ENCODE results near the gene PTGFRN. TPM values are rescaled to one million over a fixed set of nuclear protein-coding genes. Genes with fewer than 3 reads are reported as not detected.

PTGFRN gene
- polyA plus RNA-seq, 1 donor, result 37.9 TPM

DNA sequence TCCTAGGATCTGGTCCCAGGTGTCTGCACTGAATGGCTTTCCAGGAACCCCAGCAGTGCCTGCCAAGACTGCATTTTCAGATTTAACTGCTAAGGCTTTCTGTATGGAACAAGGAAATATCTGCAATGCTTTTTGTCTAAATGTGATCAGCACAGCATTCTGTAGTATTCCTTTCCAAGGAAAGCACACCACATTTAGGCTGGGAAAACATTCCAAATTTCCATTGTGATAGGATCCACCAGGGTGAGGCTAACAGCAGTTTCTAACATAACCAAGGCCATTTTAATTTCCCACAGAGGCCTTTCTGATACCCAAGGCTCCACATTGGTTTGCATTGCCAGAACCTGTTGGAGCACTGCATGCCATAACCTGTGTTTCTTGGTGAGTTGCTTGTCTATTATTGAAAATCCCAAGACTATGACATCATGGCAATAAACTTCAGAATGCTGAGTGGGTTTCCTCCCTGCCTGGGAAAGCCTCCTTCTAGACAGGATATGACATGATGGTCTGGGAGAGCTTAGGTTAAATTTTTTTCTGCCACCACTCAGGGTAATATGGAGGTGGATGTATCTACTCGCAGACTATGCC, 23.3 kb upstream of the PTGFRN start:
- no peak for DNase-seq
- WGBS (ENCODE audit: insufficient coverage, low lambda C conversion rate), result no CpG with 5 or more reads among the region's 1 CpG

DNA sequence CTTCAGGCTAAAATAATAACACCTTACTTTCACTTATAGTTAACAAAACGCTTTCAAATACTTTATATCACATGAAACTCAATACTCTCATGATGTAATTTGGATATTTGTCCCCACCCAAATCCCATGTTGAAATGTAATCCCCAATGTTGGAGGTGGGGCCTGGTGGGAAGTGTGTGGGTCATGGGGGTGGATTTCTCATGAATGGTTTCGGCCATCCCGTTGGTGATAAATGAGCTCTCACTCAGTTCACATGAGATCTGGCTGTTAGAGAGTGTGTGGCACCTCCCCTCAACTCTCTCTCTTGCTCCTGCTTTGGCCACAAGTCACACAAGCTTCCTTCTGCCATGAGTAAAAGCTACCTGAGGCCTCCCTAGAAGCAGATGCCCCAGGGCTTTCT, 22.5 kb upstream of the PTGFRN start:
- 83% methylated on average over 1 of the region's 3 CpGs for WGBS (ENCODE audit: insufficient coverage, low lambda C conversion rate)
- H3K9me3 ChIP-seq (ENCODE audit: control insufficient read depth, low read depth, low read length), result no peaks in the 10 kb centered on the region

More for the DNA sequence above, 23.3 kb upstream of the PTGFRN start:
- Histone ChIP-seq H3K36me3 (ENCODE audit: control insufficient read depth, insufficient read depth, low read length) (no peaks in the 10 kb centered on the region), H3K4me3 (ENCODE audit: low read length) (no peak overlapping the region), H3K27ac (ENCODE audit: low read length) (no peak overlapping the region), H3K27me3 (ENCODE audit: control insufficient read depth, insufficient read depth, low read length) (no peaks in the 10 kb centered on the region), H3K4me1 (ENCODE audit: control insufficient read depth, insufficient read depth, low read length) (no peaks in the 10 kb centered on the region), H3K9me3 (ENCODE audit: control insufficient read depth, low read depth, low read length) (no peaks in the 10 kb centered on the region)

DNA sequence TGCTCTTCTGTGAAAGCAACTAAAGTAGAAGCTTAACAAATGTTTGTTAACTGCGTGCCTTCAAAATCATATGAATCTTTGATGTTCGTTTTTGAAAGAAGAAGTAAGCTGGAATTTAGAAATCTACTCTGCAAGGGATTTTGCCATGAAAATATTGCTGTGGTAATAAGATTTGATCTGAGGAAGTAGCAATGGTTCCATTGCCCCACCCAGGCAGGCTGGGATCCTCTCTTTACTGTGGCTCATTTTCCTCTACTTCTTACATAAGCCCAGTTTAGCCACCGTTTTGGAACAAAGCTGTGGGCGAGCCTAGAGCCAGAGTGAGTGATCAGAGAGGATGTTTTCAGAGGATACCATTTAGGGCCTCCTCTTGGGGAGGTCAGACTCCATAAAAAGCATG, 20.3 kb upstream of the PTGFRN start:
- Histone ChIP-seq H3K27ac (ENCODE audit: low read length) (no peak overlapping the region), H3K36me3 (ENCODE audit: control insufficient read depth, insufficient read depth, low read length) (no peaks in the 10 kb centered on the region), H3K9me3 (ENCODE audit: control insufficient read depth, low read depth, low read length) (no peaks in the 10 kb centered on the region), H3K4me1 (ENCODE audit: control insufficient read depth, insufficient read depth, low read length) (no peaks in the 10 kb centered on the region), H3K4me3 (ENCODE audit: low read length) (no peak overlapping the region), H3K27me3 (ENCODE audit: control insufficient read depth, insufficient read depth, low read length) (no peaks in the 10 kb centered on the region)
- DNase-seq, result no peak
- WGBS (ENCODE audit: insufficient coverage, low lambda C conversion rate), result 85% methylated on average over 2 of the region's 4 CpGs

More for the DNA sequence above, 22.5 kb upstream of the PTGFRN start:
- Histone ChIP-seq H3K36me3 (ENCODE audit: control insufficient read depth, insufficient read depth, low read length) (no peaks in the 10 kb centered on the region), H3K4me3 (ENCODE audit: low read length) (no peak overlapping the region), H3K4me1 (ENCODE audit: control insufficient read depth, insufficient read depth, low read length) (no peaks in the 10 kb centered on the region), H3K27ac (ENCODE audit: low read length) (no peak overlapping the region), H3K27me3 (ENCODE audit: control insufficient read depth, insufficient read depth, low read length) (no peaks in the 10 kb centered on the region)
- no peak for DNase-seq

DNA sequence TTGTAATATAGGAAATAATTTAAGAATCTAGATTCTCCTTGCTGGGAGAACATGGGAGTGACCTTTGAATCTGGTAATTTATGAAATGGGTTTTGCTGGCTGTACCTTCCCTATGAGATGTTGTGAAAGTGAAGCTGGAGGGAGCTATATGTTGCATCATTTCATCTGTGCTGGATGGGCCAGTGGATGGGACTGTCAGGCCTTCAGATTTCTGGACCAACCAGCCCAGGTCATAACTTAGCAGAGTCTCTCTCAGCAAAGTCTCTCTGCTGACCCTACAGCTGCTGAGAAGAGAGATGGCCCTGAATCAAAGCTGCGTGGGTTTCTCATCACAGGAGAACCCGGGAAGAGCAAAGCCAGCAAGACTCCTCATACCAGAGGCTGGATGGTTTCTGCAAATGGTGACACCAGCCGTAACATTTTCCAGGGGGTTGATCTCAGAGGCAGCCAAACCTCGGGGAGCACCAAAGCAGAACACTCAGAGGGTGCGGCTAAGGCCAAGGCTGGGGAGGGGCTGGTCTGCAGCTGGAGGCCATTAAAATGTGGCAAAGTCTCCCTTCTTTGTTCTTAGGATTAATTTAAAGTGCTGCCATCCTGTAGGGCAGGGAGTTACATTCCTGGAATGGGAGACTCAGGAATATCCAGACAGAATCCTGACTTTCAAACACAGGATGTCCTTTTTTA, 18.2 kb upstream of the PTGFRN start:
- DNase-seq, result no peak
- H3K27me3 ChIP-seq (ENCODE audit: control insufficient read depth, insufficient read depth, low read length), result no peaks in the 10 kb centered on the region
- H3K36me3 ChIP-seq (ENCODE audit: control insufficient read depth, insufficient read depth, low read length), result no peaks in the 10 kb centered on the region
- H3K4me3 ChIP-seq (ENCODE audit: low read length), result no peak overlapping the region
- no peaks in the 10 kb centered on the region for H3K9me3 ChIP-seq (ENCODE audit: control insufficient read depth, low read depth, low read length)
- H3K27ac ChIP-seq (ENCODE audit: low read length), result no peak overlapping the region
- WGBS (ENCODE audit: insufficient coverage, low lambda C conversion rate), result no CpG with 5 or more reads among the region's 5 CpGs
- H3K4me1 ChIP-seq (ENCODE audit: control insufficient read depth, insufficient read depth, low read length), result no peaks in the 10 kb centered on the region

DNA sequence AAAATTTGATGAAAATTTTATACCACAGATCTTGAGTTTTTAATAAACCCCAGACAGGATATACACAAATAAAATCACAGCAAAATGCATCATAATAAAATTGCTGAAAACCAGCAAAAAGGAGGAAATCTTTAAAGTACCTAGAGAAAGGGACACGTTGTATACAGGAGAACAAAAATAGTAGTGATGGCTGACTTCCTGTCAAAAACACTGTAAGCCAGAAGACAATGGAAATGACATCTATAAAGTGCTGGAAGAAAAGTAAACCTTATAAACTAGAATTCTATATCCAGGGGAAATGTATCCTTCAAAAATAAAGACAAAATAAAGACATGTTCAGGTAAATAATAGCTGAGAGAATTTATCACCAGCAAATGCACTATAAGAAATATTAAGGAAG, 14.6 kb upstream of the PTGFRN start:
- no peaks in the 10 kb centered on the region for H3K9me3 ChIP-seq (ENCODE audit: control insufficient read depth, low read depth, low read length)
- 100% methylated on average over 1 of the region's 1 CpG for WGBS (ENCODE audit: insufficient coverage, low lambda C conversion rate)

DNA sequence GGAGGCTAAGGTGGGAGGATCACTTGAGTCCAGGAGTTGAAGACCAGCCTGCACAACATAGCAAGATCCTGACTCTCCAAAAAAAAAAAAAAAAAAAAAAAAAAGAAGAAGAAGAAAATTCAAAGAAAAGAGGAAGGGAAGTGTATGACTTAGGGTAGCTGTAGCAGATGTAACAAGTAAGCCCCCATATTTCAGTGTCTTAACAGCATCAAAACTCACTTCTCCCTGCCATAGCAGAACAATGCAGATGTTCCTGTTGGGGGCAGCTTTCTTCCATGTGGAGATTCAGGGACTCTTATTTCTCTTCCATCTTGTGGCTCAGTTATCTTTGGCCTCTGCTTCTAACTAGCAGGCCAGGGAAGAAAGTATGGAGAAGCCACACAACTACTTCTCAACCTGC, 10.2 kb upstream of the PTGFRN start:
- H3K36me3 ChIP-seq (ENCODE audit: control insufficient read depth, insufficient read depth, low read length), result no peaks in the 10 kb centered on the region
- H3K4me1 ChIP-seq (ENCODE audit: control insufficient read depth, insufficient read depth, low read length), result no peaks in the 10 kb centered on the region
- H3K27ac ChIP-seq (ENCODE audit: low read length), result no peak overlapping the region
- no peak overlapping the region for H3K4me3 ChIP-seq (ENCODE audit: low read length)
- peaks cover 7% of the 10 kb centered on the region for H3K27me3 ChIP-seq (ENCODE audit: control insufficient read depth, insufficient read depth, low read length)
- DNase-seq, result no peak
- H3K9me3 ChIP-seq (ENCODE audit: control insufficient read depth, low read depth, low read length), result no peaks in the 10 kb centered on the region

More for the DNA sequence above, 14.6 kb upstream of the PTGFRN start:
- H3K27me3 ChIP-seq (ENCODE audit: control insufficient read depth, insufficient read depth, low read length), result no peaks in the 10 kb centered on the region
- no peaks in the 10 kb centered on the region for H3K4me1 ChIP-seq (ENCODE audit: control insufficient read depth, insufficient read depth, low read length)
- no peak overlapping the region for H3K27ac ChIP-seq (ENCODE audit: low read length)
- no peak overlapping the region for H3K4me3 ChIP-seq (ENCODE audit: low read length)
- no peaks in the 10 kb centered on the region for H3K36me3 ChIP-seq (ENCODE audit: control insufficient read depth, insufficient read depth, low read length)
- DNase-seq, result no peak

DNA sequence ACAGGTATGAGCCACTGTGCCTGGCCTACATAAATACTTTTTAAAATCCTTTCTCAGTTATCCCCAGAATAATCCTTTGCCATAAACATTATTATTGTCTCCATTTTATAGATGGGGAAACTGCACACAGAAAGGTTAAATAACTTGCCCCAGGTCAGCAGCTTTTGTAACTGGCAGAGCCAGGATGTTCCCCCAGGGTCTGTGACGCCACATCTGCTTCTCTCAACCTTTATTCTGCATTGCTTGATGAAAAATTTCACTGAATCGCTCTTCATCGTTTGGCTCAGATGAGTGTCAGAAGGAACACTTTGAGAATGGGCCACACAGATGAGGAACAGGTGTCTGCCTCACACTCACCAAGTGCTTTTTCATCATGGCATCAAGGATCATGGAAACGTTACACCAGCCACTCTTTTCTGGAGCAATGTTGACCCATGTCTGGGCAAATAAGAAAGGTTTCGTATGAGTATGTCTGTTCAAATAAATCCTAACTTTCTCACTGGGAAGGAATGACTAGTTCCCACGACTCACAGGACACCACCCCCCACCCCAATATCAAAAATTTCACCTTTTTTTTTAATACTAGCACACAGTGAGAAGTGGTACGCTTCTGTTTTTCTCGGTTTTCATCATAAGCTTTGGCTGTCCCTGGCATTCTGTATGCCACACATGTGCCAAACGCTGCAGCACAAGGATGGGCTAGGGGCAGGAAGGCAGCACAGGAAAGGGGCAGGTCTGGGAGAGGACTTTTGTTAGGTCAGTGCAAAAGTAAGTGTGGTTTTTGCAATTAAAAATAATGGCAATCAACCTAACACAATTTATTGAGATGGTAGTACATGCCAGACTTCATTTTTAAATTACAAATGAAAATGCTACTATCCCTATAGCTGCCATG, 9.0 kb upstream of the PTGFRN start:
- no peak overlapping the region for H3K4me3 ChIP-seq (ENCODE audit: low read length)
- H3K36me3 ChIP-seq (ENCODE audit: control insufficient read depth, insufficient read depth, low read length), result no peaks in the 10 kb centered on the region
- WGBS (ENCODE audit: insufficient coverage, low lambda C conversion rate), result no CpG with 5 or more reads among the region's 9 CpGs
- no peak for DNase-seq
- H3K27ac ChIP-seq (ENCODE audit: low read length), result no peak overlapping the region
- H3K4me1 ChIP-seq (ENCODE audit: control insufficient read depth, insufficient read depth, low read length), result no peaks in the 10 kb centered on the region
- peaks cover 7% of the 10 kb centered on the region for H3K27me3 ChIP-seq (ENCODE audit: control insufficient read depth, insufficient read depth, low read length)
- no peaks in the 10 kb centered on the region for H3K9me3 ChIP-seq (ENCODE audit: control insufficient read depth, low read depth, low read length)

DNA sequence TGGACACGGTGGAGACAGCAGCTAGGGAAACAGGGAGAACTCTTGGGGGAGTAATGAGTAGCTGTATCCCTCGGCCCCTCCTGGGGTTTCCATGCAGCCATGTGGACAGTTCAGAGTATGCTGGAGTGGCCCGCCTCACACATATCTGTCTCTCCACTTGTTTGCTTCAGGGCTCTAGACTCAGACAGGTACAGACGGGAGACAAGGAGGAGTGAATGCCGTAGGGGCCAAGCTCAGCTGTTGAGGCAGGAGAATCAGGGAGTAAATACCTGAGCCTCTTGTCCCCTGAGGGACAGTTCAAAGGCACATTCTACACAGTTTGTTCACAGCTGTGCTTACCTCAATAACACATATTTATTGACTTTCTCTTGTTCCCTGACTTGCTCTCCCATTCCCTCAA, 7.7 kb upstream of the PTGFRN start:
- no peak for DNase-seq
- no peaks in the 10 kb centered on the region for H3K4me1 ChIP-seq (ENCODE audit: control insufficient read depth, insufficient read depth, low read length)
- WGBS (ENCODE audit: insufficient coverage, low lambda C conversion rate), result no CpG with 5 or more reads among the region's 5 CpGs
- no peaks in the 10 kb centered on the region for H3K9me3 ChIP-seq (ENCODE audit: control insufficient read depth, low read depth, low read length)
- H3K27me3 ChIP-seq (ENCODE audit: control insufficient read depth, insufficient read depth, low read length), result peaks cover 7% of the 10 kb centered on the region
- no peaks in the 10 kb centered on the region for H3K36me3 ChIP-seq (ENCODE audit: control insufficient read depth, insufficient read depth, low read length)
- H3K27ac ChIP-seq (ENCODE audit: low read length), result no peak overlapping the region
- H3K4me3 ChIP-seq (ENCODE audit: low read length), result no peak overlapping the region

DNA sequence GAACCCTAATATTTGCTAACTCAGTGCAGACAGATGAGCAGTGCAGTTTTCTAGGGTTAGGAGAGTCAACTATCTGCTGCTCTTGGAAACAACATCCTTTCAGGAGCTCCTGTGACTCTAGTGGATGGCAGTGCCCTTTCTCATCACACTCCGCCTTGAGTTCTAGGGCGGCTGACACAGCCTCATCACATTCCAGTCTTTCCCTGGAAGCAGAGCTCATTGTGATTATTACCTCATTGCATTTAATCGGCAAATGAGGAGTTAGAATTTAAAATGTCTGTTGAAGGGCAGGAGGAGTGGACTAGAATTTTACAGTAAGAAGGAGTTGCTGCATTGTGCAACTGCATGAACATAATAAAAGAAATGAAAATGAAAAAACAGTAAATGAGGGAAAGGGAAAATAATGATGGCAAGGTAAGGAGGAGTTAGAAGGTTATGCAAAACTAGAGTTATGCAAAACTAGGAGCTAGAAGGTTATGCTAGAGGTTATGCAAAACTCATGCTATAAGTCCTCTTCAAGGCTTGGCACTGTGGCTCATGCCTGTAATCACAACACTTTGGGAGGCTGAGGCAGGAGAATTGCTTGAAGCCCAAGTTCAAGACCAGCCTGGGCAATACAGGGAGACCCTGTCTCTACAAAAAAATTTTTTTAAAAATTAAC, 6.9 kb upstream of the PTGFRN start:
- no peaks in the 10 kb centered on the region for H3K36me3 ChIP-seq (ENCODE audit: control insufficient read depth, insufficient read depth, low read length)
- no peak overlapping the region for H3K27ac ChIP-seq (ENCODE audit: low read length)
- DNase-seq, result no peak
- WGBS (ENCODE audit: insufficient coverage, low lambda C conversion rate), result no CpG with 5 or more reads among the region's 3 CpGs
- H3K9me3 ChIP-seq (ENCODE audit: control insufficient read depth, low read depth, low read length), result no peaks in the 10 kb centered on the region
- no peak overlapping the region for H3K4me3 ChIP-seq (ENCODE audit: low read length)
- H3K4me1 ChIP-seq (ENCODE audit: control insufficient read depth, insufficient read depth, low read length), result no peaks in the 10 kb centered on the region
- H3K27me3 ChIP-seq (ENCODE audit: control insufficient read depth, insufficient read depth, low read length), result peaks cover 7% of the 10 kb centered on the region

DNA sequence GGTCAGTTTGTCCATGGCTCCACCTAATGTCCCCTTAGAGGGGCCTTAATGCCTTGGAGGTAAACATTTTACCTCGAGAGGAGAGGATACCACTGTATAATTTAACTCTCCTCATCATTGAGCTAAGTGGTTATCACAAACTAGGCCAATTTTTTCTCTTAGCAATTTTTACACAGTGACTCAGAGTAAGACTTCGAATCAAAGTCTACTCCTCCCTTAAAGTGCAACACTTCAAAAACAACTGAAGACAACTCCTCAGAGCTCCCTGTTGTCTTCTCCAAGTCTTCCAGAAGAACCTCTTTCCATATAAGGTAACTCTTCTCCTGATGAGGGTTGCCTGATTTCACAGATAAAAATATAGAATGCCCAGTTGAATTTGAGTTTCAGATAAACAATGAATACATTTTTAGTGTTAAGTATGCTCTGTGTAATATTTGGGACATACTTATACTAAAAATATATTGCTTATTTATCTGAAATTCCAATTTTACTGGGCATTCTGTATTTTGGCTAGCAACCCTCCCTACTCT, 4.9 kb upstream of the PTGFRN start:
- WGBS (ENCODE audit: insufficient coverage, low lambda C conversion rate), result no CpG with 5 or more reads among the region's 2 CpGs
- H3K4me3 ChIP-seq (ENCODE audit: low read length), result no peak overlapping the region
- no peak for DNase-seq

More for the DNA sequence above, 4.9 kb upstream of the PTGFRN start:
- Histone ChIP-seq H3K27me3 (ENCODE audit: control insufficient read depth, insufficient read depth, low read length) (peaks cover 7% of the 10 kb centered on the region), H3K4me1 (ENCODE audit: control insufficient read depth, insufficient read depth, low read length) (no peaks in the 10 kb centered on the region), H3K36me3 (ENCODE audit: control insufficient read depth, insufficient read depth, low read length) (no peaks in the 10 kb centered on the region), H3K27ac (ENCODE audit: low read length) (no peak overlapping the region), H3K9me3 (ENCODE audit: control insufficient read depth, low read depth, low read length) (no peaks in the 10 kb centered on the region)

Data from large intestine (tissue), 3 donors.